Iris pigment epithelial cell (primary cell): ENCODE results near the gene TCOF1.
"Not testable (repeated sequence)": the region's sequence is repeated elsewhere in the genome, so short reads cannot be mapped to it uniquely, and the experiment has no call there.

Source experiments
- DNase-seq: peaks from one replicate; pipeline ENCODE4 v3.0.0-alpha.2; 2011; ENCODE audit warnings: low read depth

TCOF1 gene

DNA sequence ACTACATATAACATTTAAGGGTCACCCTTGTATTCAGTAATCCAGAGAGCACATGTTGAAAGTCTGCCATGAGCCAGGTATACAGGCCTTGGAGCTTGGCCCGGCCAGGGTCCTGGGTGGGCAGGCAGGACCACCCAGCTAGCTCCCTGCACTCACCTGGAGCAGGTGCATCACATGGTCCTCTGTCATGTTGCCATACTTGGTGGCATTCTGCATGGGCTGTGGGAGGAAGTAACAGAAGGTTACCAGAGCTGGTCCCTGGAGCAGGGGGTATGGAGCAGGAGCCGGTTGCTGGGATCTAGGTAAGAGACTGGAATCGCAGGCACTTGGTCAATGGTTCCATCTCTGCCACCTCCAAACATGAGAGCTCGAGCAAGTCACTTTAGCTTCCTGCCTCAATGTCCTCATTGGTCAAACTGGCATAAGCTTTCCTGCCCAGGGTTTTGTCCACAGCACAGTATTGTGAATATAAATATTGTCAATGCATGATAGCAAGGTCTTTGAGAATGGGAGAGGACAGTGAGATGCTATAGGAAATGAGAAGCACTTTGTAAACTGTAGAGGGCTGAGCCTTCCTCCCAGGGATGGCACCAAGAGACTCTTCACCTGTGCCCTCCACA, 48.7 kb downstream of the TCOF1 start:
- DNase-seq: no peak

DNA sequence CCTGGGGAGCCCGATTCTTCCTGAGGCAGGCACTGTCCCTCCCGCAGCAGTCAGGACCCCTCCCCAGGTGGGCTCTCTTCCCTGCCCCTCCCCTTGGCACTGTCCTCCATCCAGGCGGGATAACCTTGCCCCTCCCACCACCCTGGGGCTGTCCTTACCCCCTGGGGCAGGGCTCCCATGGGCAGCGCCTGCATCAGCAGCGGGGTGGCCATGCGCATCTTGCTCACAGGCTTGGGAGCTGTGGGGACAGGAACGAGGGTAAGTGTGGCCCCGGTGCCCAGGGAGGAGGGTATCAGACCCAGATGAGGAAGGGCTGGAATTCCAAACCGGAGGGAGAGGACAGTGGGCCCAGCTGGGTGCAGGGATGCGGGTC, 49.2 kb downstream of the TCOF1 start:
- no peak for DNase-seq

DNA sequence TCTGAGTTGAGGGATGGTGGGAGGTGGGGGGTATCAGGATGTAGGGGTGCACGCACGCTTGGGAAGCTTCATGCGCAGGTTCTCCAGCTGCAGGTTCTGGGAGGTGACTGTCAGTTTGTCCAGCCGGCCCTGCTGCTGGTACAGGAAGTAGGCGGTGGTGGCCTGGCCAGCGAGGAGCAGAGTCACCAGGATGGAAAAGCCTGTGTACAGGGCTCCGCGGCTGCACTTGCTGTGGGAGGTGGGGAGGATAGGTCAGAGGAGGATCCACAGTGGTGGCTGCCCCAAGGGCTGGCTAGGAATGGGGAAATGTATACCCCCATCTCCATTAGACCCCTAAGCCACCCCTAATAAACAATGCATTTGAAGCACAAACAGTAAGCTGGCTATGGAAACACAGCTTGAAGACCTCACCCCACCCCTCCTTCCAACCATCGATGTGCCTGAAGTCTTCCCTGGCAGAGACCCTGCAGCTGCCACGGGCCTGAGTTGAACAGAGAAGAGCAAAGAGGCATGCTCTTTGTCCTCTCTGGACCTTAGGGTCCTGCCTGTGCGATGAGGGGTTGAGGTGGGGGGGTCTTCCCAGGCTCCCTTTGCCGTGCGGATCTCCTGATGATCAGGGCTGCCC, 49.7 kb downstream of the TCOF1 start:
- DNase-seq: no peak

DNA sequence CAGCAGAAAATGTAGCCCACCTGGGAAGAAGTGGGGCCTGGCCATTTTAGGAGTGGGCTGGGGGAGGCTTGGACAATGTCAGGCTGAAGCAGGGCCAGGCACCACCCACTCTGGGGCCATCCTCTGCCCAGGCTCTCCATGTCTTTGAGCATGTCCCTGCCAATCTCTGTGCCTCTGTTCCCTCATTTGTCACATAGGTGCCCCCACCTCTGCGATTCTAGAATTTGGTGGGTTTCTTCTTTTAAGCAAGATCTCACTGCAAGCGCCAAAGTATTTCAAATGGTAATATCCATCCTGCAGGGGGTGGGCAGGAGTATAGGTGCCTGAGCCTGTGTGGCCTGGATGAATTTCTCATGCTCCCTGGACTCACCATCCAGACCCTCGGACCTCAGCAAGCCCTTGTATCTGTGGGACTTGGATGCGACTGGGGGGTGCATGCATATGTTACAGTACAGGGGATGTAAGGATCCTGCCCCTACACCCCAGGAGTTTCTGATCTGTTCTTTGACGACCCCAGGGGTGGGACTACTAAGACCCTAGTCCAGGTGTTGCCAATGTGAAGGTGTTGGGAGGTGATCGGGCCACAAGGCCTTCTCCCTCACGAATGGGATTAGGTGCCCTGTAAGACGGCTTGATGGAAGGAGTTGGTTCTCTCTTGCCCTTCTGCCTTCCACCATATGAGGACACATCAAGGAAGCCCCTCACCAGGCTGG, 50.9 kb downstream of the TCOF1 start:
- DNase-seq: no peak

DNA sequence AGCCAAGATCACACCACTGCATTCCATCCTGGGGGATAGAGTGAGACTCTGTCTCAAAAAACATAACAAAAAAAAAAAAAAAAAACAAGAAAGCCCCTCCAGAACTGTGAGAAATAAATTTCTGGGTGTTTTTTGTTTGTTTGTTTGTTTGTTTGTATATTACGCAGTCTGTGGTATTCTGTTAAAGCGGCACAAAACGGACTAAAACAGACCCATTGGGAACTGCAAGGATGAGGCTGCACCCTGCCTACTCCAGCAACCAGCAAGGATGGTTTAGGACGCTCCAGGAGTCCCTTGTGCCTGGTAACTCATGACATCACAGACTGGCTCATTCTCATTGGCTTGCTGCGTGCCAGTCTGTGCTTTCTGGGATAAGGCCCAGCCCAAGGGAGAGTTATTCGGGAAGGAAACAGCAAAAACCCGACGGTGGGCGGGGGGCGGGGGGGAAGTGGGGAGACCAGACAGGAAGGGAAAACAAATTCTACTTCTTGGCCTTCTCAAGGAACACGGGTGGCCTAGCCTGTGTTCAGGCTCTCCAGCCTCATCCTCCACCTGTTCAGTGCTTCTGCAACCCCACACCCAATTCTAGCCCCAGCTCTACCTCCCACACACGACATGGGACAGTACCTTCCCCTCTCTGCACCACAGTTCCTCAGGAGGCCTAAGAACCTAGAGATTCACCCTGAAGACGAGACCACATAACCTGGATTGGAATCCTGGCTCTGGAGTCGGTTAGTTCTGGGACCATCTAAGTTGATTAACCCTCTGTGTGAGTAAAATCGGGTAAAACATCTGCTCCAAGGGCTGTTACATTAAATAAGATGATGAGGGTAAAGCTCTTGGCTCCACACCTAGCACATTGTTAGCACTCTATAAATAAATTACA, 52.4 kb downstream of the TCOF1 start:
- peak; percentile 88 for DNase-seq

DNA sequence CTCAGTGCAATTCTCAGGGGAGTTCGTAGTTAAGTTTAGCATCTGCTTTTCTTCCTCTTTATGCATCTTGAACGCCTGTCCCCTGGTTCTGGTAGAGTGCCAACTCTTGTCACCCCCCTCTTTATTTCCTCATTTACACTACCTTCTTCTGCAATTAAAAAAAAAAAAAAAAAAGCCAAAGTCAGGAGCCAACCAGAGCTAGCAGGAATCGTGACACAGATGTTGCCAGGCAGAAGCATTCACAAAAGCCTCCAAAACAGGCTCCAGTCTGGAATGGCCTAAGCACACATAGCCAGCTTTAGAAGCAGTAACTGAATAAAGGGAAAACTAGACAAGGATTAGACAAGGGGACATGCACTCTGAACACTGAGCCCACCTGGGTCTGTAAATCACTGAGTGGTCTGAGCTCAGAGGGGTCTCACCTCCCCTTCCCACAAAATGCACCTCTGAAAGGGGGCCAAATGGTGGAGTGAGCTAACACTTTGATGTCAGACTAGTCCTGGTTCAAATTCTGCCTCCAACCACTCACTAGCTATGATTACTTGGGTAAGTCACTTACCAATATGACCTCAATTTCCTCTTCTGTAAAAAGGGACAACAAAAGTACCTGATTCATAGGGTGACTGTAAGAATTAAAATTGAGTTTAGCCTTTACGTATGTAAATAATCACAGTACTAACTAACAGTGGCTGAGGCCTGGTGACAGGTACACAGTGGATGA, 53.2 kb downstream of the TCOF1 start:
- peak; percentile 71 for DNase-seq

DNA sequence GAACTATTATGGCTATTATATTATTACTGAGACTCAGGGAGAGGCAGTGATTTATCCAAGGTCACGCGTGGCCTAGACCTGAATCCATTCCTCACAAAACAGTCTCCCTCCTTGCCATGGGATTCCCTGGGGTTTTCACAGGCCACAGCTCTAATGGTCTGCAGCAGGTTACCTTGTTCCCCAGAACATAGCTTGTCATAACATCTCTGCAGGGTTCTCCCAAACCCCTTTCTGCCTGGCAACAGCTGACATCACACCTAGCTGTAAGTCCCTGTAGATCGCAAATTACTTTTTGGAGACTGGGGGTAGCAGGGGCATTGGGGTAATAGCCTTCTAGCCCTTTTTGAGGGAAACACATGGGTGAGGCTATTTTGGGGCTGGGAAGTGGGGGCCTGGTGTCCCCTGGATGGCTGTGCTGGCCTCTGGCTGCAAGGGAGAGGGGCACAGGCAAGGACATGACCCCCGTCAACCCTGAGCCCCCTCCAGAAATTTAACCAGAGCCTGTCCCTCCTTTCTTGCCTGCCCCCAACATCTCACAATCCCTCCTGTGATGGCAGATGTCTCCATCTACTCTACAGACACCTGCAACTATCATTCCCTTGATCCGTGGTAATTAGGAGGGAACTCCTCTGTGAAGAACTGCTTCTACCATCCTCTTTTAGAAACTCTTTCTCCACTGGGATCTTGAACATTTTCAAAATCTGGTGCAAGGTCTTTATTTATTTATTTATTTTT, 53.9 kb downstream of the TCOF1 start:
- peak; percentile 39 for DNase-seq

- peak; percentile 48 for DNase-seq
Measured at GRCh38 chr5:150412319-150413175, 55.0 kb downstream of the TCOF1 start, which contains the start of gene CD74. TSS of gene CD74 (minus strand) at chr5:150412910. CDS start at chr5:150412749, 161 bp downstream.

- DNase-seq: no peak
Measured at GRCh38 chr5:150413176-150413901, 55.8 kb downstream of the TCOF1 start.

GRCh38 chr5:150413902-150414790, 56.6 kb downstream of the TCOF1 start:
- DNase-seq: not testable (repeated sequence)

- no peak for DNase-seq
Measured at GRCh38 chr5:150419630-150420270, 62.3 kb downstream of the TCOF1 start.

- DNase-seq: no peak
Measured at GRCh38 chr5:150422075-150422474, 64.6 kb downstream of the TCOF1 start.

GRCh38 chr5:150422758-150423157, 65.3 kb downstream of the TCOF1 start:
- no peak for DNase-seq

DNA sequence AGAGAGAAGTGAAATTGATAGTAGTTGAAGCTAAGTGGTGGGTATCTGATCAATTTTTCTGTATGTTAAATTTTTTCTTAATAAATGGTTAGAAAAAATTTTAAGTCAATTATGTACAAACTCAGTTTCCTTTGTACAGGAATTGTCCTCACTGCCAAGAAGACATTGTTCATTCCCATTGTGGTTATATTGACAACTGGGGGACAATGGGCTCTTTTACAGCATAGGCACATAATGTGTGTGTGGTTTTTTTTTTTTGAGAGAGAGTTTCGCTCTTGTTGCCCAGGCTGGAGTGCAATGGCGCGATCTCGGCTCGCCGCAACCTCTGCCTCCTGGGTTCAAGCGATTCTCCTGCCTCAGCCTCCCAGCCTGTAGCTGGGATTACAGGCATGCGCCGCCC, 68.7 kb downstream of the TCOF1 start:
- not testable (repeated sequence) for DNase-seq

GRCh38 chr5:150428106-150428876, 70.8 kb downstream of the TCOF1 start:
- DNase-seq: peak; percentile 26

GRCh38 chr5:150428978-150429377, 71.5 kb downstream of the TCOF1 start:
- no peak for DNase-seq

- DNase-seq: no peak
Measured at GRCh38 chr5:150429410-150429873, 71.9 kb downstream of the TCOF1 start.
